ENCODE data around the gene MOB3A.
"Not testable (repeated sequence)": the region's sequence is repeated elsewhere in the genome, so short reads cannot be mapped to it uniquely, and the experiment has no call there.

The MOB3A gene

GRCh38 chr19:2096480-2097202 lies 515 bp upstream of the MOB3A start, which contains the start of gene IZUMO4:
IZUMO4 (plus strand) TSS chr19:2096915; CDS start chr19:2096946, 31 bp downstream.
- Histone ChIP-seq H3K14ac (ENCODE audit: low read length) (peak within 1 kb of the TSS; percentile 90), H3K27ac (replicated peaks; ENCODE audit: low read length) (peak within 1 kb of the TSS; percentile 97), H2BK5ac (ENCODE audit: low read length) (peak within 1 kb of the TSS; percentile 87), H3K18ac (ENCODE audit: low read length) (peak within 1 kb of the TSS; percentile 96), H3K79me1 (ENCODE audit: low read depth, low read length) (peaks cover 4% of the 10 kb centered on the region), H3K4ac (ENCODE audit: low read length) (no peak within 1 kb of the TSS), H3K4me3 (ENCODE audit: low read length in 2 of 2) (peak within 1 kb of the TSS; percentile 86 to 93), H3K9ac (ENCODE audit: low read depth, low read length, poor library complexity) (peak within 1 kb of the TSS; percentile 88), H3K23ac (ENCODE audit: low read depth, low read length, poor library complexity) (peak within 1 kb of the TSS; percentile 91), H2BK120ac (ENCODE audit: low read depth, low read length) (peak within 1 kb of the TSS; percentile 61), H2AFZ (ENCODE audit: low read length) (peak within 1 kb of the TSS; percentile 94), H4K91ac (ENCODE audit: low read depth, low read length, poor library complexity) (no peak within 1 kb of the TSS), H3K9me3 (replicated peaks in 1 of 2; ENCODE audit: control insufficient read depth in 2 of 2, insufficient read depth in 1 of 2, low read depth in 1 of 2, low read length in 2 of 2) (no peaks in the 10 kb centered on the region), H2BK12ac (ENCODE audit: low read length) (no peak within 1 kb of the TSS), H3K4me2 (ENCODE audit: insufficient read depth, low read length, poor library complexity, severe bottlenecking) (peak within 1 kb of the TSS; percentile 91), H2BK15ac (ENCODE audit: low read length) (peak within 1 kb of the TSS; percentile 49), H3K36me3 (replicated peaks in 1 of 2; ENCODE audit: control insufficient read depth in 2 of 2, insufficient read depth in 2 of 2, low read length in 2 of 2) (peaks cover 22 to 45% of the 10 kb centered on the region in 2 donors), H3K4me1 (ENCODE audit: control insufficient read depth in 2 of 2, insufficient read depth in 1 of 2, low read depth in 1 of 2, low read length in 2 of 2) (peaks cover 6 to 10% of the 10 kb centered on the region in 2 donors), H3K27me3 (ENCODE audit: control insufficient read depth in 3 of 3, insufficient read depth in 3 of 3, low read depth in 1 of 3, low read length in 3 of 3) (no peaks in the 10 kb centered on the region), H4K8ac (ENCODE audit: low read depth, low read length) (no peak within 1 kb of the TSS), H2AK5ac (ENCODE audit: low read depth, low read length) (peak within 1 kb of the TSS; percentile 75)
- peak; percentile 99 for DNase-seq (ENCODE audit: low spot score)
- WGBS, 2 donors (ENCODE audit: extremely low coverage in 2 of 2, insufficient read length in 2 of 2, insufficient replicate concordance in 1 of 2), result no CpG with 5 or more reads among the region's 70 CpGs

DNA sequence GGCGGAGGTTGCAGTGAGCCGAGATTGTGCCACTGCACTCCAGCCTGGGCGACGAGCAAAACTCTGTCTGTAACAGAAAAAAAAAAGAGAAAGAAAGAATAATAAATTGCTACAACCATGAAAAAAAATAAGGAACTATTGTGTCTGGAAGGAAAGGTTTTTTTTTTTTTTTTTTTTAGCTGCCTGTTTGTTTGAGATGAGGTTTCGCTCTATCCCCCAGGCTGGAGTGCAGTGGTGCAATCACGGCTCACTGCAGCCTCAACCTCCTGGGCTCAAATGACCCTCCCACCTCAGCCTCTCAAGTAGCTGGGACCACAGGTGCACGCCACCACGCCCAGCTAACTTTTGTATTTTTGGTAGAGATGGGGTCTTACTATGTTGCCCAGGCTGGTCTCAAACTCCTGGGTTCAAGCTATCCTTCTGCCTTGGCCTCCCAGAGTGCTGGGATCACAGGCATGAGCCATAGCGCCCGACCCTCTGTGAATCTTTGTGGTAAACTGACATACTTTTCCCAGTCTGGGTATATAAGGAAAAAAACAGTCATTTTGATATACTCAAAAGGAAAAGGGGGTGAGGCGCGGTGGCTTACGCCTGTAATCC lies 4.1 kb downstream of the MOB3A start:
- not testable (repeated sequence) for H3K23ac ChIP-seq (ENCODE audit: low read depth, low read length, poor library complexity); H3K4ac ChIP-seq (ENCODE audit: low read length); H3K4me2 ChIP-seq (ENCODE audit: insufficient read depth, low read length, poor library complexity, severe bottlenecking); H2BK12ac ChIP-seq (ENCODE audit: low read length); H3K27me3 ChIP-seq (ENCODE audit: control insufficient read depth in 3 of 3, insufficient read depth in 3 of 3, low read depth in 1 of 3, low read length in 3 of 3); H3K27ac ChIP-seq (replicated peaks; ENCODE audit: low read length); H3K14ac ChIP-seq (ENCODE audit: low read length); H2BK15ac ChIP-seq (ENCODE audit: low read length); H3K9me3 ChIP-seq (replicated peaks in 1 of 2; ENCODE audit: control insufficient read depth in 2 of 2, insufficient read depth in 1 of 2, low read depth in 1 of 2, low read length in 2 of 2); H2AK5ac ChIP-seq (ENCODE audit: low read depth, low read length); H4K8ac ChIP-seq (ENCODE audit: low read depth, low read length); H2BK120ac ChIP-seq (ENCODE audit: low read depth, low read length); H3K18ac ChIP-seq (ENCODE audit: low read length); DNase-seq (ENCODE audit: low spot score); H3K4me3 ChIP-seq (ENCODE audit: low read length in 2 of 2); H4K91ac ChIP-seq (ENCODE audit: low read depth, low read length, poor library complexity); H2BK5ac ChIP-seq (ENCODE audit: low read length); H2AFZ ChIP-seq (ENCODE audit: low read length); H3K9ac ChIP-seq (ENCODE audit: low read depth, low read length, poor library complexity)
- peaks cover 0 to 26% of the 10 kb centered on the region in 2 donors for H3K36me3 ChIP-seq (replicated peaks in 1 of 2; ENCODE audit: control insufficient read depth in 2 of 2, insufficient read depth in 2 of 2, low read length in 2 of 2)
- peaks cover 4 to 14% of the 10 kb centered on the region in 2 donors for H3K4me1 ChIP-seq (ENCODE audit: control insufficient read depth in 2 of 2, insufficient read depth in 1 of 2, low read depth in 1 of 2, low read length in 2 of 2)
- H3K79me1 ChIP-seq (ENCODE audit: low read depth, low read length), result peaks cover 14% of the 10 kb centered on the region
- no CpG with 5 or more reads among the region's 13 CpGs for WGBS, 2 donors (ENCODE audit: extremely low coverage in 2 of 2, insufficient read length in 2 of 2, insufficient replicate concordance in 1 of 2)

GRCh38 chr19:2089727-2090053 lies 6.4 kb downstream of the MOB3A start:
- H3K27ac ChIP-seq (replicated peaks; ENCODE audit: low read length), result no peak overlapping the region

GRCh38 chr19:2089001-2089711 lies 7.0 kb downstream of the MOB3A start:
- DNase-seq (ENCODE audit: low spot score), result no peak
- H3K27ac ChIP-seq (replicated peaks; ENCODE audit: low read length), result no peak overlapping the region
- WGBS, 2 donors (ENCODE audit: extremely low coverage in 2 of 2, insufficient read length in 2 of 2, insufficient replicate concordance in 1 of 2), result no CpG with 5 or more reads among the region's 16 CpGs

More at GRCh38 chr19:2089727-2090053, 6.4 kb downstream of the MOB3A start:
- WGBS, 2 donors (ENCODE audit: extremely low coverage in 2 of 2, insufficient read length in 2 of 2, insufficient replicate concordance in 1 of 2), result no CpG with 5 or more reads among the region's 2 CpGs
- Histone ChIP-seq H3K4me1 (ENCODE audit: control insufficient read depth in 2 of 2, insufficient read depth in 1 of 2, low read depth in 1 of 2, low read length in 2 of 2) (peaks cover 2 to 10% of the 10 kb centered on the region in 2 donors), H3K9me3 (replicated peaks in 1 of 2; ENCODE audit: control insufficient read depth in 2 of 2, insufficient read depth in 1 of 2, low read depth in 1 of 2, low read length in 2 of 2) (no peaks in the 10 kb centered on the region), H2AFZ (ENCODE audit: low read length) (no peak overlapping the region), H3K4me3 (ENCODE audit: low read length in 2 of 2) (no peak overlapping the region), H3K9ac (ENCODE audit: low read depth, low read length, poor library complexity) (no peak overlapping the region), H2AK5ac (ENCODE audit: low read depth, low read length) (no peak overlapping the region), H3K36me3 (replicated peaks in 1 of 2; ENCODE audit: control insufficient read depth in 2 of 2, insufficient read depth in 2 of 2, low read length in 2 of 2) (peaks cover 0 to 30% of the 10 kb centered on the region in 2 donors), H4K8ac (ENCODE audit: low read depth, low read length) (no peak overlapping the region), H2BK15ac (ENCODE audit: low read length) (no peak overlapping the region), H3K27me3 (ENCODE audit: control insufficient read depth in 3 of 3, insufficient read depth in 3 of 3, low read depth in 1 of 3, low read length in 3 of 3) (no peaks in the 10 kb centered on the region), H2BK120ac (ENCODE audit: low read depth, low read length) (no peak overlapping the region), H2BK12ac (ENCODE audit: low read length) (no peak overlapping the region), H3K23ac (ENCODE audit: low read depth, low read length, poor library complexity) (no peak overlapping the region), H4K91ac (ENCODE audit: low read depth, low read length, poor library complexity) (no peak overlapping the region), H3K14ac (ENCODE audit: low read length) (no peak overlapping the region), H3K4me2 (ENCODE audit: insufficient read depth, low read length, poor library complexity, severe bottlenecking) (no peak overlapping the region), H3K18ac (ENCODE audit: low read length) (no peak overlapping the region), H3K4ac (ENCODE audit: low read length) (no peak overlapping the region), H2BK5ac (ENCODE audit: low read length) (peak overlapping the region; percentile 39), H3K79me1 (ENCODE audit: low read depth, low read length) (peaks cover 17% of the 10 kb centered on the region)
- no peak for DNase-seq (ENCODE audit: low spot score)

More at GRCh38 chr19:2089001-2089711, 7.0 kb downstream of the MOB3A start:
- no peak overlapping the region for H3K4me3 ChIP-seq (ENCODE audit: low read length in 2 of 2)
- H3K23ac ChIP-seq (ENCODE audit: low read depth, low read length, poor library complexity), result no peak overlapping the region
- no peak overlapping the region for H3K14ac ChIP-seq (ENCODE audit: low read length)
- H4K8ac ChIP-seq (ENCODE audit: low read depth, low read length), result no peak overlapping the region
- H3K9me3 ChIP-seq (replicated peaks in 1 of 2; ENCODE audit: control insufficient read depth in 2 of 2, insufficient read depth in 1 of 2, low read depth in 1 of 2, low read length in 2 of 2), result no peaks in the 10 kb centered on the region
- no peaks in the 10 kb centered on the region for H3K27me3 ChIP-seq (ENCODE audit: control insufficient read depth in 3 of 3, insufficient read depth in 3 of 3, low read depth in 1 of 3, low read length in 3 of 3)
- no peak overlapping the region for H2BK120ac ChIP-seq (ENCODE audit: low read depth, low read length)
- H3K4ac ChIP-seq (ENCODE audit: low read length), result peak overlapping the region; percentile 11
- H3K79me1 ChIP-seq (ENCODE audit: low read depth, low read length), result peaks cover 17% of the 10 kb centered on the region
- no peak overlapping the region for H2AK5ac ChIP-seq (ENCODE audit: low read depth, low read length)
- peaks cover 2 to 5% of the 10 kb centered on the region in 2 donors for H3K4me1 ChIP-seq (ENCODE audit: control insufficient read depth in 2 of 2, insufficient read depth in 1 of 2, low read depth in 1 of 2, low read length in 2 of 2)
- H3K9ac ChIP-seq (ENCODE audit: low read depth, low read length, poor library complexity), result peak overlapping the region; percentile 50
- H4K91ac ChIP-seq (ENCODE audit: low read depth, low read length, poor library complexity), result peak overlapping the region; percentile 30
- H3K18ac ChIP-seq (ENCODE audit: low read length), result peak overlapping the region; percentile 38
- H2BK5ac ChIP-seq (ENCODE audit: low read length), result peak overlapping the region; percentile 39
- H3K4me2 ChIP-seq (ENCODE audit: insufficient read depth, low read length, poor library complexity, severe bottlenecking), result no peak overlapping the region
- H2BK15ac ChIP-seq (ENCODE audit: low read length), result no peak overlapping the region
- no peak overlapping the region for H2AFZ ChIP-seq (ENCODE audit: low read length)
- H2BK12ac ChIP-seq (ENCODE audit: low read length), result no peak overlapping the region
- H3K36me3 ChIP-seq (replicated peaks in 1 of 2; ENCODE audit: control insufficient read depth in 2 of 2, insufficient read depth in 2 of 2, low read length in 2 of 2), result peaks cover 0 to 26% of the 10 kb centered on the region in 2 donors

All from neuronal stem cell (in vitro differentiated cells).